T-cell (primary cell): ENCODE results near the gene MAP1LC3B2. TPM values are rescaled to one million over a fixed set of nuclear protein-coding genes. Genes with fewer than 3 reads are reported as not detected.
A peak's percentile ranks its signal among the peaks of the same experiment; 100 is the strongest.

Experiments used
- ATAC-seq, 4 experiments: fragments of 200-7000 bp in 3 of 4; fragments of 150-1000 bp in 1 of 4; cut with Tn5 transposase; replicated peaks in 1 of 4; 1 replicate in 3 of 4; 2 replicates in 1 of 4; pipeline ENCODE4 v1.10.0; 2021; ENCODE audit warnings: moderate library complexity in 3 of 4, mild to moderate bottlenecking in 2 of 4, moderate number of reproducible peaks in 1 of 4
- CTCF ChIA-PET, 2 donors: fragments of 300-600 bp; sonication (Branson Sonifier 250); formaldehyde crosslinking; loops; one replicate each; lab custom pipeline; 2022; ENCODE audit warnings: antibody characterized with exemption in 2 of 2; lab: Charles Lee
- POLR2A ChIA-PET, 2 donors: fragments of 300-600 bp; sonication (Branson Sonifier 250); formaldehyde crosslinking; loops; one replicate each; lab custom pipeline; 2022; ENCODE audit warnings: antibody characterized with exemption in 2 of 2; lab: Charles Lee
- DNase-seq, 35 experiments: peaks; one replicate each; pipeline versions ENCODE4 v3.0.0 to v3.0.0-alpha.2; 2013 to 2023
- H3K27ac ChIP-seq: one replicate; pipeline ENCODE4 v1.5.1; 2013; ENCODE audit warnings: low read length
- H3K27me3 ChIP-seq, 2 experiments: replicated peaks in 1 of 2; 1 replicate in 1 of 2; 2 replicates in 1 of 2; pipeline versions ENCODE4 v1.6.1 to v1.7.0; 2013; ENCODE audit warnings: low read length in 1 of 2, mixed read lengths in 1 of 2; ENCODE audit not compliant: control insufficient read depth in 2 of 2, insufficient read depth in 2 of 2; ENCODE audit errors: extremely low read depth in 1 of 2
- H3K36me3 ChIP-seq, 2 donors: 1 replicate in 1 of 2; 2 replicates in 1 of 2; pipeline versions ENCODE4 v1.6.1 to v1.7.0; 2013; ENCODE audit warnings: low read length in 1 of 2; ENCODE audit not compliant: control insufficient read depth in 2 of 2, insufficient read depth in 1 of 2; ENCODE audit errors: extremely low read depth in 1 of 2
- H3K4me1 ChIP-seq, 2 experiments: 1 replicate in 1 of 2; 2 replicates in 1 of 2; pipeline versions ENCODE4 v1.6.1 to v1.7.0; 2013; ENCODE audit warnings: low read length in 2 of 2, mixed read lengths in 1 of 2; ENCODE audit not compliant: insufficient read depth in 2 of 2, control insufficient read depth in 1 of 2; ENCODE audit errors: extremely low read depth in 1 of 2
- H3K4me3 ChIP-seq, 2 donors: 1 replicate in 1 of 2; 2 replicates in 1 of 2; pipeline versions ENCODE4 v1.5.1 to v1.7.0; 2013; ENCODE audit warnings: mild to moderate bottlenecking in 2 of 2, low read length in 1 of 2, moderate library complexity in 1 of 2; ENCODE audit not compliant: control insufficient read depth in 1 of 2; ENCODE audit errors: extremely low read depth in 1 of 2
- H3K9me3 ChIP-seq: 2 replicates; pipeline ENCODE4 v1.7.0; 2013
- H3K27ac Mint-ChIP-seq, 2 donors: one replicate each; pipeline ENCODE4 v1.8.0; 2020 to 2021; ENCODE audit warnings: mild to moderate bottlenecking in 2 of 2, mixed read lengths in 2 of 2
- H3K27me3 Mint-ChIP-seq, 2 donors: one replicate each; pipeline ENCODE4 v1.8.0; 2021 to 2022; ENCODE audit warnings: mixed read lengths in 2 of 2
- H3K36me3 Mint-ChIP-seq: one replicate; pipeline ENCODE4 v1.8.0; 2021; ENCODE audit warnings: mixed read lengths
- H3K4me1 Mint-ChIP-seq, 3 donors: one replicate each; pipeline ENCODE4 v1.8.0; 2020 to 2022; ENCODE audit warnings: mixed read lengths in 3 of 3, mild to moderate bottlenecking in 1 of 3
- H3K4me3 Mint-ChIP-seq, 3 donors: one replicate each; pipeline ENCODE4 v1.8.0; 2020 to 2022; ENCODE audit warnings: mild to moderate bottlenecking in 3 of 3, mixed read lengths in 3 of 3, moderate library complexity in 3 of 3
- H3K9me3 Mint-ChIP-seq, 3 donors: one replicate each; pipeline ENCODE4 v1.8.0; 2020 to 2022; ENCODE audit warnings: mixed read lengths in 3 of 3
- WGBS: methylation state at CpG from one replicate; pipeline ENCODE4 v1.1.5; 2013; ENCODE audit warnings: missing lambda C conversion rate; ENCODE audit not compliant: insufficient coverage; 5-methylcytosine and 5-hydroxymethylcytosine counted together
- total RNA-seq, 35 experiments: library from RNA in 6 of 35; stranded (reverse) in 6 of 35; fragments of 120-200 nt in 1 of 35; gene quantifications; one replicate each; pipeline versions ENCODE4 v1.2.1 to v1.2.4 and lab custom pipeline; 2013 to 2026

Gene MAP1LC3B2
- total RNA-seq, 5 donors from 2014 or later (not counting 1 experiment from before 2014, with no cell fraction given): 0.92 to 4.6 (median 1.4) TPM

DNA sequence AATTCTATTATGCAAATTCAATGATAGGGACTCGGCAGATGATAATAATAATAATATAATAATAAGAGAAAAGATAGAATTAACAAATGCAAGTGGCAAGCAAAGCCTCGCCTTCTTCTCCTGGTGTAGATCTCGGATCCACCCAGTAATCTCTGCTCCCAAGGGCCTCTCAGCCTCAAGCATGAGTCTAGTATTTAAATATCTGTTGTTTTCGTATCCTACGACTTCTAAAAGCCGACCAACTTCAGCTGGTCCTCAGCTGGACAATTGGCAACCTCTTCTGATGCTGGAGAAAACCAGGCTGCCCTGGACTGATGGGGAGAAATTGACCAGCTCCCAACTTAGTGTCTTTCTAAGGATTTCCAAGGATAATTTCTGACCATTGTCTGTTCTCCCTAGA lies 14.0 kb upstream of the MAP1LC3B2 start:
- POLR2A ChIA-PET: interaction anchor here in 1 of 2 donors (0.6 to 0.7 kb wide), 2 partner anchors 14 to 103 kb away, joined by 3 to 10 read pairs; partner anchors contain the start of gene MAP1LC3B2
- peaks cover 0 to 4% of the 10 kb centered on the region in 2 experiments for H3K27me3 ChIP-seq
- ATAC-seq (no peak), DNase-seq (no peak)
- H3K36me3 Mint-ChIP-seq: no peaks in the 10 kb centered on the region
- no peak overlapping the region for H3K27ac Mint-ChIP-seq
- H3K27me3 Mint-ChIP-seq: no peaks in the 10 kb centered on the region
- H3K4me3 Mint-ChIP-seq: no peak overlapping the region
- H3K9me3 Mint-ChIP-seq: peaks cover 0 to 4% (median 0%) of the 10 kb centered on the region in 3 donors
- no peak overlapping the region for H3K4me3 ChIP-seq
- no peaks in the 10 kb centered on the region for H3K9me3 ChIP-seq
- peaks cover 0 to 8% (median 5%) of the 10 kb centered on the region in 3 donors for H3K4me1 Mint-ChIP-seq
- H3K27ac ChIP-seq: no peak overlapping the region
- 40% methylated on average over 1 of the region's 6 CpGs for WGBS
- no peaks in the 10 kb centered on the region for H3K36me3 ChIP-seq
- CTCF ChIA-PET: interaction anchor here in 1 of 2 donors (0.5 kb wide), 1 partner anchor 29 kb away, joined by 3 read pairs; no protein-coding TSS in a partner anchor
- no peaks in the 10 kb centered on the region for H3K4me1 ChIP-seq

DNA sequence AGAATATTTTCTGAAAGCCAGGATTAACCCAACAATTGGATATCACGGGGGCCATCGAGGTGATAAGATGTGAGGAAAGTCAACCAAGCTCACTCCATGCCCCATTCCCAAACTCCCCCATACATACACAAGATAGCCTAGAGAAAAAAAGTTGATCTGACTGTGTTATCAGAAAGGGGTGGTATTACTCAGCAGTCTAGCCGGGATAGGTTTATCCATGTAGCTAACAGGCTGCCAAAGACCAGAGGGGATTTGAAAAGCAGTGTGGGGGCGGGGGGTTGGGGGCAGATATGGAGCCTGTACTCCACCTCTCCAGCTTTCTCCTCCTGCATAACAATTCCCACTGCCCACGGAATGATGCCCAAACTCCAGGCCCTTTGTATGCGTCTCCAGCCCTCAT lies 13.2 kb upstream of the MAP1LC3B2 start:
- Mint-ChIP-seq H3K36me3 (no peaks in the 10 kb centered on the region), H3K9me3 (no peaks in the 10 kb centered on the region), H3K27ac (no peak overlapping the region), H3K4me3 (no peak overlapping the region), H3K4me1 (peaks cover 0 to 7% (median 5%) of the 10 kb centered on the region in 3 donors), H3K27me3 (no peaks in the 10 kb centered on the region)
- Histone ChIP-seq H3K36me3 (no peaks in the 10 kb centered on the region), H3K27ac (no peak overlapping the region), H3K27me3 (peaks cover 0 to 4% of the 10 kb centered on the region in 2 experiments), H3K9me3 (no peaks in the 10 kb centered on the region), H3K4me1 (no peaks in the 10 kb centered on the region), H3K4me3 (no peak overlapping the region)
- POLR2A ChIA-PET: no interaction called here
- ATAC-seq: no peak
- CTCF ChIA-PET: interaction anchor here in 1 of 2 donors (0.6 kb wide), 1 partner anchor 72 kb away, joined by 3 read pairs; no protein-coding TSS in a partner anchor
- WGBS: 80% methylated on average over 1 of the region's 6 CpGs
- DNase-seq: no peak

DNA sequence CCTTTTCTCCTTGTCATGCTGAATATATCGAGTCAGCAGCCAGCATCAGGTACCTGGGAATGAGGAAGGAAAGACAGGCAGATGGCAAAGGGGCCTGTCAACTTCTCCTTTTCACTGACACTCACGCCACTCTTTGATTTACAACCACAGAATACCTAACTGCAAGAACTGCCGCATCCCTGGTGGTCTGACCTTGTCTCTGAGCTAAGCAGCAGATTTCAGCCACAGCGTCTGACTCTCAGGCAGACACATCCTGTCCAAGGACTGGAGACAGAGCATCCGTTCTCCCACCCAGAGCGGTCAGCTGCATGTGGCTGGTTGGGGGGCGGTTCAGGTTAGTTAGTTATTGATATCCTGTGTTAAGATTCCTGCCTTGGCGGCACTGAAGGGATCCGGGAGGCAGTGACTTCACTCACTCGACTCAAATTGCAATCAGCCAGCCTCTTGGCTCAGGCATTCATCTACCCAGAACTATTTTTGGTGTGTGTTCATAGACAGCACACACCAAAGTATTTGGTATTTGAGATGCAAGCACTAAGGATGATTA lies 11.2 kb upstream of the MAP1LC3B2 start:
- Mint-ChIP-seq H3K27ac (no peak overlapping the region), H3K4me1 (peaks cover 0 to 7% (median under 1%) of the 10 kb centered on the region in 3 donors), H3K27me3 (no peaks in the 10 kb centered on the region), H3K36me3 (no peaks in the 10 kb centered on the region), H3K9me3 (no peaks in the 10 kb centered on the region), H3K4me3 (no peak overlapping the region)
- Histone ChIP-seq H3K27me3 (peaks cover 0 to 4% of the 10 kb centered on the region in 2 experiments), H3K4me1 (no peaks in the 10 kb centered on the region), H3K4me3 (no peak overlapping the region), H3K27ac (no peak overlapping the region), H3K36me3 (no peaks in the 10 kb centered on the region), H3K9me3 (no peaks in the 10 kb centered on the region)
- no CpG with 5 or more reads among the region's 10 CpGs for WGBS
- no peak for ATAC-seq
- peak in 1 of 35 experiments; percentile 18 for DNase-seq
- ChIA-PET CTCF (interaction anchor here in 1 of 2 donors (0.6 kb wide), 1 partner anchor 50 kb away, joined by 4 read pairs; no protein-coding TSS in a partner anchor), POLR2A (no interaction called here)

DNA sequence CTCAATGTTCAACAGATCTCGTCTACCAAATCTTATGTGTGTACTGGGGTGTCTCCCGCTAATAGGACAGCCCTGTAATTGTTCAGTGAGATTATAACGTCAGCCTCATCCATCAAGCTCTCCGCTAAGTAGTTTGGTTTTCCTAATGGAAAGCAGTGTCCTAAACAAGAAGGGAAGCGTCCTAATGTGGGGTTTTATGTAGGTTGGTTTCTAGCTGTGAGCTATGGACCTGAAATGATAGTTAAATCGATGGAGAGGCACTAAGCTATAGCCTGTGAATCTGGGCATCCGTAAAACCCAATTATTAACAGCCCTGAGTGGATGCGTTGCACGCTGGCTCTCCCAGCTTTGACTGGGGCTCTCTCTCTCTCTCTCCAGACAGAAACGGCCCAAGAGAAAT lies 9.2 kb upstream of the MAP1LC3B2 start:
- WGBS: no CpG with 5 or more reads among the region's 10 CpGs
- POLR2A ChIA-PET: no interaction called here
- DNase-seq: no peak
- no peak for ATAC-seq
- Histone ChIP-seq H3K4me3 (no peak overlapping the region), H3K4me1 (no peaks in the 10 kb centered on the region), H3K27ac (no peak overlapping the region), H3K9me3 (no peaks in the 10 kb centered on the region), H3K36me3 (no peaks in the 10 kb centered on the region), H3K27me3 (peaks cover 0 to 4% of the 10 kb centered on the region in 2 experiments)
- H3K27me3 Mint-ChIP-seq: no peaks in the 10 kb centered on the region
- no peaks in the 10 kb centered on the region for H3K36me3 Mint-ChIP-seq
- CTCF ChIA-PET: no interaction called here
- H3K9me3 Mint-ChIP-seq: no peaks in the 10 kb centered on the region
- H3K4me1 Mint-ChIP-seq: peaks cover 0 to 8% (median 0%) of the 10 kb centered on the region in 3 donors
- no peak overlapping the region for H3K27ac Mint-ChIP-seq
- no peak overlapping the region for H3K4me3 Mint-ChIP-seq

DNA sequence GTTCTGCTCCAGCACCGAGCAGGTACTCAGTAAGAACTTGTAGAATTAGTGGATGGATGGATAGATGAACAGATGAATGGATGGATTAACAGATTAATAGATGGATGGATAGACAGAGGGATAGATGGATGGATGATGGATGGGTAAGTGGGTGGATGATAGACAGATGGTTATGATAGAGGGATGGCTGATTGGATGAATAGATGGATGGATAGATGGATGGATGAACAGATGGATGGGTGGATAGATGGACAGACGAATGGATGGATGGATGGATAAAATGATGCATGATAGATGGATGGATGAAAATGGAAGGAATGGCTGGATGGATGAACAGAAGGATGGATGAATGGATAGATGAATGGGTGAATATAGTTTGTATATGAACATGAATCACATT lies 8.0 kb upstream of the MAP1LC3B2 start:
- H3K36me3 Mint-ChIP-seq: no peaks in the 10 kb centered on the region
- Histone ChIP-seq H3K27ac (no peak overlapping the region), H3K36me3 (no peaks in the 10 kb centered on the region), H3K4me3 (no peak overlapping the region), H3K4me1 (no peaks in the 10 kb centered on the region), H3K9me3 (no peaks in the 10 kb centered on the region), H3K27me3 (peaks cover 0 to 3% of the 10 kb centered on the region in 2 experiments)
- POLR2A ChIA-PET: no interaction called here
- no peak overlapping the region for H3K4me3 Mint-ChIP-seq
- DNase-seq: no peak
- WGBS: 100% methylated on average over 2 of the region's 2 CpGs
- no peaks in the 10 kb centered on the region for H3K27me3 Mint-ChIP-seq
- peaks cover 0 to 13% (median 3%) of the 10 kb centered on the region in 3 donors for H3K4me1 Mint-ChIP-seq
- ATAC-seq: no peak
- H3K9me3 Mint-ChIP-seq: no peaks in the 10 kb centered on the region
- CTCF ChIA-PET: no interaction called here
- no peak overlapping the region for H3K27ac Mint-ChIP-seq

DNA sequence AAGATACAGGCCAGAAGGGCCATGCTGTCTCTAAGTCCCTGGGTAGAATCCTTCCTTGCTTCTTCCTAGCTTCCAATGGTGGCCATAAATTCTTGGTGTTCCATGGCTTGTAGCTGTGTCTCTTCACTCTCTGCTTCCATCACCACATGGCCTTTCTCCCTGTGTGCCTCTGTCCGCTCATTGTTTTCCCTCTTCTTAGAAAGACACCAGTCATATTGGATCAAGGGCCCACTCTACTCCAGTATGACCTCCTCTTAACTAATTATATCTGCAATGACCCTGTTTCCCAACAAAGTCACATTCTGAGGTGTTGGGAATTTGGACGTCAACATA lies 7.6 kb upstream of the MAP1LC3B2 start:
- no peaks in the 10 kb centered on the region for H3K36me3 ChIP-seq
- Mint-ChIP-seq H3K9me3 (no peaks in the 10 kb centered on the region), H3K27me3 (no peaks in the 10 kb centered on the region), H3K4me1 (peaks cover 0 to 15% (median 3%) of the 10 kb centered on the region in 3 donors), H3K36me3 (no peaks in the 10 kb centered on the region), H3K4me3 (no peak overlapping the region), H3K27ac (no peak overlapping the region)
- DNase-seq: no peak
- ATAC-seq: no peak
- H3K4me1 ChIP-seq: no peaks in the 10 kb centered on the region
- no peak overlapping the region for H3K4me3 ChIP-seq
- ChIA-PET CTCF (no interaction called here), POLR2A (no interaction called here)
- H3K27ac ChIP-seq: no peak overlapping the region
- H3K27me3 ChIP-seq: no peaks in the 10 kb centered on the region
- 100% methylated on average over 1 of the region's 2 CpGs for WGBS
- H3K9me3 ChIP-seq: no peaks in the 10 kb centered on the region
